ENCODE data around the gene SUGCT. TPM values are rescaled to one million over a fixed set of nuclear protein-coding genes. Genes with fewer than 3 reads are reported as not detected.

Gene SUGCT
- total and polyA plus RNA-seq, 8 donors: 2.0 to 4.2 (median 2.9) TPM

DNA sequence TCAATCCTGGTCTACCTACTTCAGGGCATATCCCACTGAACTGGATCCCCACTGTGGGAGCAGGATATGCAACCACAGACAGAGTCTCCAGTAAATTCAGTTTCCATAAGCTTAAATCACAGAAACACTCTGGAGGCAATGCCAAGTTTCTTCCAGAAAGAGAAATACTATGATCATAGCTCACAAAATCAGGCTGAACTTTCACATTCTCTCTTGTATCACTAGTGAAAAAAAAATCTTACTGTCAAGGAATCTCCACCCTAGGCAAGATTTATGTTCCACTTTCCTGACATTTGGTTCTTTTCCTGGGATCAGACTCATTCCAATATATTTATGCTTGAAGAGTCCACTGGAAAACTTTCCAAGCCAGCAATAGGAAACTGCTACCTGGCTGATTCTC is 749.0 kb downstream of the SUGCT start:
- DNase-seq (no peak), ATAC-seq (no peak)
- Histone ChIP-seq H3K27me3 (no peaks in the 10 kb centered on the region), H3K27ac (no peak overlapping the region), H3K4me3 (no peak overlapping the region), H3K36me3 (no peaks in the 10 kb centered on the region), H3K4me1 (no peaks in the 10 kb centered on the region), H3K9me3 (no peaks in the 10 kb centered on the region)
- intact Hi-C loops (cut with DNase I): no loop called here
- TF ChIP-seq, protein P1, sequence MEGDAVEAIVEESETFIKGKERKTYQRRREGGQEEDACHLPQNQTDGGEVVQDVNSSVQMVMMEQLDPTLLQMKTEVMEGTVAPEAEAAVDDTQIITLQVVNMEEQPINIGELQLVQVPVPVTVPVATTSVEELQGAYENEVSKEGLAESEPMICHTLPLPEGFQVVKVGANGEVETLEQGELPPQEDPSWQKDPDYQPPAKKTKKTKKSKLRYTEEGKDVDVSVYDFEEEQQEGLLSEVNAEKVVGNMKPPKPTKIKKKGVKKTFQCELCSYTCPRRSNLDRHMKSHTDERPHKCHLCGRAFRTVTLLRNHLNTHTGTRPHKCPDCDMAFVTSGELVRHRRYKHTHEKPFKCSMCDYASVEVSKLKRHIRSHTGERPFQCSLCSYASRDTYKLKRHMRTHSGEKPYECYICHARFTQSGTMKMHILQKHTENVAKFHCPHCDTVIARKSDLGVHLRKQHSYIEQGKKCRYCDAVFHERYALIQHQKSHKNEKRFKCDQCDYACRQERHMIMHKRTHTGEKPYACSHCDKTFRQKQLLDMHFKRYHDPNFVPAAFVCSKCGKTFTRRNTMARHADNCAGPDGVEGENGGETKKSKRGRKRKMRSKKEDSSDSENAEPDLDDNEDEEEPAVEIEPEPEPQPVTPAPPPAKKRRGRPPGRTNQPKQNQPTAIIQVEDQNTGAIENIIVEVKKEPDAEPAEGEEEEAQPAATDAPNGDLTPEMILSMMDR (IDR thresholded peaks at IDR 0.05): no peak

DNA sequence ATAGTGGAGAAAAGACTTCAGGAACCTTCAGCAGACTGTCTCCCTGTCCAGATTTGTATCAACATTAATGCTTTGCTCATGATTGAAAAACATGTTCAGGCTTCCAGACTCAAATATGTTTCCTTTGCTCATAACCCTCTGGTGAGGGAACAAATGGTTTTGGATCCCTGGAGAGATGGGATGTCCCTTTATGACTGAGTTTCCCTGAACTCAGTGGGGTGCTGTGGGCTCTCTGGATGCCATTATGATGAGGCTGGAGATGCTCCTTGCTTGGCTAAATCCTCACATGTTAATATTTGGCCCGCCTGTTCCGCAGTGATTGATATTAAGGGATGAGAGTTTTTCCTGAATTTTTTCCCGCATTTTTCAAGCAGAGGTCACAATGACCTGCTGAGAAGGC is 749.4 kb downstream of the SUGCT start:
- no peak for ATAC-seq

DNA sequence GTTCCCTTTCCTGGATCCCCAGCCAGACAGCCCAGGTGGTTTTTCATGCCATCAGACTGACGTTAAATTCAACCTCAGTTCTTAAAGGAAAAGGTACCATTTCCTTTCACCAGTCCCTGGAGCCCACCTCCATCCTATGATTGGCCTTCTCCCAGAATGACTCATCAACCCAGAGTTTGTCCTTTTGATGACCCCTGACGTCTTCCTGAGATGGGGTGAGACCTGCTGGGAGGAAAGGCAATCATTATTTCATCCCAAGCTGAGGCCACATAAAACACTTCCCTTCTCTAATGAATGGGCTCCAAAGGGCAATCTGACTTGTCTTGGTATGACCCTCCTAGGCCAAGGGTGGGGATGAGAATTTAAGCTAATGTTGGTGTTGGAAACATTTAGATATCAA is 750.7 kb downstream of the SUGCT start:
- H3K4me3 ChIP-seq: no peak overlapping the region
- no peaks in the 10 kb centered on the region for H3K36me3 ChIP-seq
- H3K27ac ChIP-seq: no peak overlapping the region
- ATAC-seq (no peak), DNase-seq (no peak)
- peaks cover 0 to 2% of the 10 kb centered on the region in 2 donors for H3K9me3 ChIP-seq
- intact Hi-C loops (cut with DNase I): no loop called here
- no peaks in the 10 kb centered on the region for H3K27me3 ChIP-seq
- no peaks in the 10 kb centered on the region for H3K4me1 ChIP-seq
- TF ChIP-seq, protein P1 (IDR thresholded peaks at IDR 0.05): no peak

More for the DNA sequence above, 749.4 kb downstream of the SUGCT start:
- H3K9me3 ChIP-seq: no peaks in the 10 kb centered on the region
- DNase-seq: no peak
- no peak overlapping the region for H3K4me3 ChIP-seq
- no peaks in the 10 kb centered on the region for H3K27me3 ChIP-seq
- intact Hi-C loops (cut with DNase I): no loop called here
- H3K36me3 ChIP-seq: no peaks in the 10 kb centered on the region
- no peaks in the 10 kb centered on the region for H3K4me1 ChIP-seq
- TF ChIP-seq, protein P1 (IDR thresholded peaks at IDR 0.05): no peak
- no peak overlapping the region for H3K27ac ChIP-seq

DNA sequence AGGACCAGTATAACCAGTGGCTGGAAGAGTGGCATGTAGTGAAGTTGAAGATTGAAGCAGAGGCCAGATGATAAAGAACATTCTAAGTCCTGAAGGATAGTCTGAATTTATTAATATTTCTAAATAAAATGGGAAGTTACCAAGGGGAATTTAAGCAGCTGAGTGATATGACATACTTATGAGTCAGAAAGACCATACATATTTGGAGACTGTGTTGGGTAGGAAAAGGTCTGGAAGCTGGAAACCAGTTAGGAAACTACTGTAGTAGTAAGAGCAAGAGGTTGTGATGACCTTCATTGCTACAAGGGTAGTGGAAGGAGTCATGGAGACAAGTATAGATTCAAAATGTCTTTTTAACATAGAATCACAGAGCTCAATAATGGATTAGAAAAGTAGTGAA is 752.3 kb downstream of the SUGCT start:
- no peaks in the 10 kb centered on the region for H3K27me3 ChIP-seq
- H3K4me3 ChIP-seq: no peak overlapping the region
- TF ChIP-seq, protein P1 (IDR thresholded peaks at IDR 0.05): no peak
- peaks cover 0 to 16% of the 10 kb centered on the region in 2 donors for H3K9me3 ChIP-seq
- H3K36me3 ChIP-seq: no peaks in the 10 kb centered on the region
- intact Hi-C loops (cut with DNase I): no loop called here
- no peak for ATAC-seq
- no peaks in the 10 kb centered on the region for H3K4me1 ChIP-seq
- no peak for DNase-seq
- H3K27ac ChIP-seq: no peak overlapping the region

DNA sequence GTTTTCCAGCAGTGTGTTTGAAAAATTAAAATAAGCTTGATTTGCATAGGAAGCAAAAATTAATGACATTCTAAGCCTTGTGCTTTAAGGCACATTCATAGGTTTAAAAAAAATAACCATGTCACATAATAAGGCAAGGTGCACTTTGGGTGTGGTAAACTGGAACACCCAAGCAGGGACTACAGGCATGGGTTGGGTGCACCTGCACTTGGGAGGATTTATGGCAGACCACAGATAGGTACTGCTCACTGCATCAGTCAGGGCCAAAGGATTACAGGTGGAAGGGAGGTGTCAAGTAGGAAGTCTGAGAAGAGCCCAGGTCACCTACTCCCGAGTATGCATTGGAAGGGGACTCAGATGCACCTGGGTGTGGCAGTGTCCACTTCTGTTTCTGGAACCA is 753.7 kb downstream of the SUGCT start:
- H3K36me3 ChIP-seq: no peaks in the 10 kb centered on the region
- ATAC-seq (no peak), DNase-seq (no peak)
- H3K4me3 ChIP-seq: no peak overlapping the region
- H3K9me3 ChIP-seq: peaks cover 0 to 19% of the 10 kb centered on the region in 2 donors
- intact Hi-C loops (cut with DNase I): no loop called here
- H3K27me3 ChIP-seq: no peaks in the 10 kb centered on the region
- H3K4me1 ChIP-seq: no peaks in the 10 kb centered on the region
- TF ChIP-seq, protein P1 (IDR thresholded peaks at IDR 0.05): no peak
- H3K27ac ChIP-seq: no peak overlapping the region

Measured in left lung (tissue), 10 donors.